Hematopoietic multipotent progenitor cell treated with erythropoietin and hydrocortisone succinate and interleukin-3 and kit ligand, for 17 days (in vitro differentiated cells): Measurements from ENCODE around the gene RNF113B.

Source experiments
- DNase-seq: peaks from one replicate; pipeline ENCODE4 v3.0.0-alpha.2; 2015; ENCODE audit warnings: low spot score

Gene RNF113B

DNA sequence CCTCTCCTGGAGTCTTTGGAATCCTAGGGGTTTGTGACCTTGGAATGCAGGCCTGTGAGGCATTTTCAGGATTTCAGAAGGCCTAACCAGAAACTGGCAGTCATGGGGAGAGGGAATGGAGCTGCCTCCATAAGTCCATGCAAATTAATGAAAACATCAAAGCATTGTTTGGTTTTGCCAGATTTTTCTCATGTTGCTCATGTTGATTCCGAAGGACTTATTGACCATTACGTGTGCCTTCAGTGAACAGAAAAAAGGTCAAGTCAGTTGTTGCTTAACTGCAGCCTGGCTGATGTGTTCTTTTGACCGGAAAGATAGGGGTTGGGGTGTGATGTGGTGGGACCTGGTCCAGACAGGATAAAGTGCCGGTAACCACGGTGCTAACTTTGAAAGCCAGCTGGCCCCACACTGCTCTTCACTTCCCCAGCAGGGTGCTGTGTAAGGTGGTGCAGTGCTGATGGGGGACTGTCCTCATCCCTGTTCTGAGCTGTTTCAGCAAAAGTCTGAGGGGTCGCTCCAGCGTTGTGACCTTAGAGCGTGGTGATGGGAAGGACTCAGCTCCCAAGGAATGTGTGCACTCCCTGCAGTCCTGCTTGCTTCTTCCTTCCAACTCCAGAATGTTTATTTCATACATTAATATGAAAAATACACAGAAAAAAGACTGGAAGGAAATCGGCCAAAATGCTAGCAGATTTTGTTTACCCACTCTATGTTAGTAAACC, 3.5 kb downstream of the RNF113B start:
- no peak for DNase-seq

DNA sequence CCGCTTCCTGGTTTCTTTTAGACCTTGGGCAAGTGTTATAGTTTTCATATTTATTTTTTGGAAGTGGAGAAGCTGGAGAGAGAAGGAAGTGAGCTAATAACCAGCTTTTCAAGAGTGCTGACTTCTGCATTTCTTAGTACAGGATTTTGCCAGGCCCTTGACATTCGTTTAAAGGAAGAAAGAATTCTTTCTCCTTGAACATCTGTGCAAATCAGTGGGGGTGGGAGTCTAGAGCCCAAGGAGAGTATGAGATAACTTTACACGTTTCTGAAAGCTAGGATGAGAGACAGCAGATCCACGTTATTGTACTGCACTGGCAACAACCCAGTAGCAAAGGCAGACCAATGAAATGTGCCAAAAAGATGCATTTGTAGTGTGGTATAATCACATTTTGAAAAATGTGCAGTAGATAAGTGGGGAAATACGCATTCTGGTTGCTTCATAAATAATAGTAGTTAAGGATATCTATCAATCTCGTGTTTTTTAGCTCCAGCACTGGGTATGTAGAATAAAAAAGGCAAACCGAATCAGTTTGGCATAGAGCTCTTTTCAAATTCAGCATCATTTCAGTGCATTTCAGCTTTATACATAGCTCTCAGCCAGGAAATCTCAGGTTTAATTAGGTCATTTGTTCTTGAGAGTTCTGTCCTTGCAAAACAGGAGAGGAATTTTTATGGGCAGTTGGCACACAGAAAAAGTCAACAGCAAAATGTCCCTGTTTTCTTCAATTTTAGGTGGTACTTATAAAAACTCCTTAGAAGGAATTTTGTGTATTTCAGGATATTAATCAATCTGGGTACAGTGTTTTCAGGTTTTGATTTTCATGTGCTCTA, 4.3 kb downstream of the RNF113B start:
- no peak for DNase-seq

DNA sequence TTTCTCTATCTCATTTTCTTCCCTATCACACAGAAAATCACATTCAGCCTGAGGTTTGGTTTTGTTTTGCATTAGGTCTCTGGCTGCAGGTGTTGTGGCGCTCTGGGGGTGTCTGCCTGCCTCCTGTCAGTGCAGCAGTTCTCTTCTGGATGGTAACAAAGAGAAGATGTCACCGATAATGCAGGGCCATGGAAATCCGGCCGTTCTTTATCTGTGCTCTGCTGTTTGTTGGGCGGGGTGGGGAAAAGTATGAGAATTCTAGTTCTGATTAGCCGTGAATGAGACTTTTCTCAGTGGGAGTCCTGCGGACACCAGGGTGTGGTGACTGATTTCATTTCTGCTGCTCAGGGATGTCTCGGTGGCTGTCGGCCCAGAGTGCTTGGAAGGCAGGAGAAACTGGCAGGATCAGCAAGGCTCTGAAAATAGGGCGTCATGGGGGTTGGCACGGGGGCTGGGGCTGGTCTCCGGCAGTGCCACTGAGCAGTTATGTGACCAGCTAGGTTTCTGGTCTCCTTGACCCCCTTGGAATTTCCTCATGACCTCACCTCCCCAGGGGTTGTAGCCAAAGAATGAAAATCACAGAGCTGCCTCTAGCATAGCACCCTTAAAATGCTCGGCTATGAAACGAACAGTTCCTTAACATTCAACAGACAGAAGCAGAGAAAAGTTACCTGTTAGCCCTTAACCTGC, 5.0 kb downstream of the RNF113B start:
- no peak for DNase-seq

DNA sequence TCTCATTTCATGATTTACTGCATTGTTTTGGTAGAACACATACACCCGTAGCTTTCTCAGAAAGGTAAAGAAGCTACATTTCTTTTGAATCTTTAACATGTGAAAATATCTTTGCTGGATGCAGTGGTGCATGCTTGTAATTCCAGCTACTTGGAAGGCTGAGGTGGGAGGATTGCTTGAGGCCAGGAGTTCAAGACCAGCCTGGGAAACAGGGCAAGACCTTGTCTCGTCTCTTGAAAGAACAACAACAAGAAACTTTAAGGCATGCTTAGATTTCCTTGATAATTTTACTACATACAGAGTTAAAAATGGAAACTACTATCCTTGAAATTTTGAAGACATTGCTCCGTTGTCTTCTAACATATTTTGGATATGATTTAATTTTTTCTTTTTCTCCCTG, 7.7 kb downstream of the RNF113B start:
- no peak for DNase-seq

GRCh38 chr13:98162935-98163334, 14.1 kb downstream of the RNF113B start:
- no peak for DNase-seq

DNA sequence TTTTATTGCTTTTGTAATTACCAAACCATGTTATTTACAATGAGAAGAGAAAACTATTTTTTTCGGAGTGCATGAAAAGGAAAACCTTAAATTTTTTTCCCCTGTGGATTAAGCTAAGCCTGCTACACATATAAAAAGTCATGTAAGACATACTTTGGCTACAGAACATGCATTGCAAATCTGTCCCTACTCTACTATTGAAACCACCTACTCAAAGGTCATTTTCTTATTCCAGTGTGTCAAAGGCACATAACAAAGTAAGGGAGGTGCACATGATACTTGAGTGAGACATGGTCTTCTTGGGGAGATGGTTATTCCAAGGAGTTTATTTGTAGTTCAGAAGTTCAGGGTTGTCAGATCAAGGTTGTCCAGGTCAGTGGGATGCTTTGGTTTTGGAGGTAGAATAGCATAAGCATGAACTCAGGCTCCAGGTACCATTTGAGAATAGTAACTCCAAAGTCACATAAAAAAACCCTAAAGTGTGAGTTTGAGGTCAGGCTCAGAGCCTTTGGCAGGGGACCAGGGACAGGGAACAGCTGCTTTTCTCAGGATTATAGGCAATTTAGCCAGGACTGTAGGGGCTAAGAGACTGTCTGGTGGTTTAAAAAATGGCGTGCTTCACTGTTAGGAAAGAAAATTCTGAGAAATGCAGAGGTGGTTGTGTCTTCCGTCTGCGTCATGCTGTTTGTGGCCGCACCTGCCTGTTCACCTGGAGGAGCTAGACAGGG, 18.7 kb downstream of the RNF113B start:
- DNase-seq, result no peak

- no peak for DNase-seq
Measured at GRCh38 chr13:98157609-98158008, 19.5 kb downstream of the RNF113B start.

DNA sequence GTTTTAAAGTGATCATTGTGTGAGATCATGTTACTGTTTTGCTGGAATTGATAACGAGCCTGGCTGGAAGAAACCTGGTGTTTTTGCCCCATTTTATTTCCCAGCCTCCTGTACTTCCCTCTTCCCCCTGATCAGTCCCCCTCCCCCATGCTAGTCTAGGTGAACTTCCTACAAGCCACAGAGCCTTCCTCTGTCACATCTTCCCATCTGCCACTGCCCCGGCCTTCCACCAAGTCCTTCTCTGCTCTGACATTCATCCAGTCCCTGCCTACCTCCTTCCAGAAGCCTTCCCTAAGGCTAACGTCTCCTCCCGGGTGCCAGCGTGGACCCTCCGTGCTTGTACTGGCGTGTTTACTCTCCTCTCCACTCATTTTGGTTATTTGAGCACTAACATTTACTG, 19.9 kb downstream of the RNF113B start:
- DNase-seq, result no peak

DNA sequence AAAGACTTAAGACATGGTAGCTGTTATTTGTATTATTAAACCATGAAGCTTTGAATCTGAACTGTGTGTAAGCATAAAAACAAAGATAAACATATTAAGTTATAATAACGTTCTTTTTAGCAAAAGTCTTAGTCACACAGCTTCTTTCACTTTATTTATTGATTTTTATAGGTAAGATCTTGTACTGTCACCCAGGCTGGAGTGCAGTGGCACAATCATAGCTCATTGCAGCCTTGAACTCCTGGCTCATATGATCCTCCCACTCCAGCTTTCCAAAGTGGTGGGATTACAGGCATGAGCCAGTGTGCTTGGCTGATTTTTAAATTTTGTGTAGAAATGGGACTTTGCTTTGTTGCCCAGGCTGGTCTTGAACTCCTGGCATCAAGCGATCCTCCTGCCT, 20.8 kb downstream of the RNF113B start:
- no peak for DNase-seq

DNA sequence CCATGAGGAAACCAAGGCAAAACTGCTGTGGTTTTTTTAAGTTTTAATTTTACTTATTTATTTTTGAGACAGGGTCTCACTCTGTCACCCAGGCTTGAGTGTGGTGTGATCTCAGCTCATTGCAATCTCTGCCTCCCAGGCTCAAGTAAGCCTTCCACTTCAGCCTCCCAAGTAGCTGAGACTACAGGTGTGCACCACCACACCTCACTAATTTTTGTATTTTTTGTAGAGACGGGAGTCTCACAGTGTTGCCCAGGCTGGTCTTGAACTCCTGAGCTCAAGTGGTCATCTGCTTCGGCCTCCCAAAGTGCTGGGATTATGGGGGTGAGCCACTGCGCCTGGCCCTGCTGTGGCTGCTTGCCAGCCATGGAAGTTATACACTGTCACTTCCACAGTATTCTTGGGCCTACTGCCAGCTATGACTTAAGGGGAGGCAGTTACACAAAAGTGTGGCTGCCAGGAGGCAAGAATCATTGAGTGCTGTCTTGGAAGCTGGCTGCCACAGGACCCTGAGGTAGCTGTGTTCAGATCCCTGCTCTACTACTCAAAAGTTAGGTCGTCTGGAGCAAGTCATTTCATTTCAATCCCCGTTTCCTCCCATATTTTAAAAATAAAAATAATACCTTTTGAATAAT, 21.5 kb downstream of the RNF113B start:
- no peak for DNase-seq

DNA sequence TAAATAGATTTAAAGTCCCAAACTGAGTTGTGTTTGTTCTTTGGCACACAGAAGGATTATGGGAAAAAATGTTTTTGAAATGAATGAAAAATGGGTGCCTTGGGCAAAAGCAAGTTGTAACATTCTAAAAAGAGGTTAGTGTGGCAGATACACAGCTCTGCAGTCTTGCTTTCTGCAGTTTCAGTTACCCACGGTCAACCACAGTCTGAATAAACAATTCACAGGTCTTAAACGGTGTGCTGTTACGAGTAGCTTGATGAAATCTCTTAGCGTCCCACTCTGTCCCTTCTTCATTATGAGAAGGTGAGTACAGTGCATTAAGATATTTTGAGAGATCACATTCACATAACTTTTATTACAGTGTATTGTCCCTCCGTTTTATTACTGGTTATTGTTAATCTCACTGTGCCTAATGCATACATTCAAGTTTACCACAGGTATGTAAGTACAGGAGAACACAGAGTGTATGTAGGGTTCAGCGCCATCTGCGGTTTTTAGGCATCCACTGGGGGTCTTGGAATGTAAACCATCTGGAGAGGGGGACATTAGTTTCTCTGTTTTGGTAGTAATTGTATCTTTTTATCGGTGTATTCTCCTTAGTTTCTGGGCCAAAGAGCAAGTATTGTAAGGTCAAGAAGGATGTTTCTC, 26.1 kb downstream of the RNF113B start:
- no peak for DNase-seq

DNA sequence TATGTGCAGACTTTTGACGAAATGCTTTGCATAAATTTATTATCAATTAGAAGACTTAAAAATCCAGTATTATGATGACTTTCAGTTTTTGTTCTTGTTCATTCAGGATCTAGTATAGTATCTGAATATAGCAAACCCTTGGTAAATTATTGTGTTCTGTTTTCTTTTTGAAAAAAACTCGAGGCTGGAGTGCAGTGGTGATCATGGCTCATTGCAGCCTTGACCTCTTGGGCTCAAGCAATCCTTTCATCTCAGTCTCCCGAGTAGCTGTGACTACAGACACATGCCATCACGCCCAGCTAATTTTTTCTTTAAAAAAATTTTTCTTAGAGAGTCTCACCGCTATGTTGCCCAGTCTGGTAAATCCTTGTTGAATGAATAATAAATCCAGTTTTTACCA, 29.5 kb downstream of the RNF113B start:
- no peak for DNase-seq

DNA sequence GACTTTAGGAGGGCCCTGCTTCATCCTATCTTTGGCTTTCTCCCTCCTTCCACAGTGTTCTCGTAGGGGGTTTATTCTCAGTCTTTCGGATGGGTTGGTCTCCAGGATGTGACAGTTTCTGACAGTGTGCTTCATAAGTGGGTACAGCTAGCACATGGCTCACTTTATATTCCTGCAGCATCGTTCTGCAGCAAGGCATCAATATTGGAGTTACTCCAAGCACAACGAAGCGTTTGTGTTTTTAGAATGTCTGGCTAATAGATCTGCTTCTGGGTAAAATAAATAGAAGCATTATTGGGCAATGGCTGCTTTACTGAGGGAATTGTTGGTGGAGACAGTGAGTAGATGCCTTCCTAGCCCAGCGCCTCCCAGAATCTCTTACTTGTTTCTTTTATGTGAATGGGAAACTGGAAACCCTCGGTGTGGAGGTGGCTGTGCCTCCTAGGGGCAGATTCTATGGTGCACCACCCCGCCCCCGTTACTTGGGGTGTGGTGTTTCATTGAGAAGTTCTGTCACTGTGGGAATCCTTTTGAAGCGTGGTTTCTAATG, 32.2 kb downstream of the RNF113B start:
- DNase-seq, result no peak

DNA sequence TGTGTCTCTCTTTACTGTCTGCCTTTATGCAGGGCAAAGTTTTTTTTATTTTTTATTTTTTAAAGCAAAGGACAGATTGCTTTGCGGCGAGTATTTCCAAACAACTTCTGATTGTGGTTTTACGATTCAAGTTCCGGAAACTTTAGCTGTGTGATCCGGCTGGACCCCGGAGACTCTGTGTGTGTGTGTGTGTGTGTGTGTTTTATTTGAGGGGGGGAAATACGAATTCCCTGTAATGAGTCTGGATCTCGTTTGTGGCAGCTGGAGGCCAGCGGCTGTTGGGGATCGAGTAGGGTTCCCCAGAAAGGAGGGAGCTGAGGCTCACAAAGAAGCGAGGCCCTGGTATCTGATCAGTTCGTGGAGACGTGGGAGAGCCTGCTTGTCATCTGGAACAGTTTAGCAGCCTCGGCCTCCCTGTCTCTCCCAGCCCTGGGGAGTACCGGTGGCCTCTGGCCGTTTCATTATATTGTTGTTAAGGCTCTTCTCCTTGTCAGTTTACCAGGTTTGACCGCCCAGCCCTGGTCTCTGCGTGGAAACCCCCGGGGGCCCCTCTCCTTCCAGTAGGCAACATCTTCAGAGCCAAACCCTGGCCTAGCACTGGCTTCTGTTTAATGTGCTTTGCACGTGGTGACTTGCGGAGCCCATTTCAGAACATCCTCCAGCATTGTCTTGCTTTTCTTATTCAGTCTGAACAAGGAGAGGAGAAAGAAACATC, 32.9 kb downstream of the RNF113B start:
- no peak for DNase-seq

- DNase-seq, result no peak
Measured at GRCh38 chr13:98143601-98144026, 33.5 kb downstream of the RNF113B start.

- no peak for DNase-seq
Measured at GRCh38 chr13:98143157-98143553, 33.9 kb downstream of the RNF113B start.

DNA sequence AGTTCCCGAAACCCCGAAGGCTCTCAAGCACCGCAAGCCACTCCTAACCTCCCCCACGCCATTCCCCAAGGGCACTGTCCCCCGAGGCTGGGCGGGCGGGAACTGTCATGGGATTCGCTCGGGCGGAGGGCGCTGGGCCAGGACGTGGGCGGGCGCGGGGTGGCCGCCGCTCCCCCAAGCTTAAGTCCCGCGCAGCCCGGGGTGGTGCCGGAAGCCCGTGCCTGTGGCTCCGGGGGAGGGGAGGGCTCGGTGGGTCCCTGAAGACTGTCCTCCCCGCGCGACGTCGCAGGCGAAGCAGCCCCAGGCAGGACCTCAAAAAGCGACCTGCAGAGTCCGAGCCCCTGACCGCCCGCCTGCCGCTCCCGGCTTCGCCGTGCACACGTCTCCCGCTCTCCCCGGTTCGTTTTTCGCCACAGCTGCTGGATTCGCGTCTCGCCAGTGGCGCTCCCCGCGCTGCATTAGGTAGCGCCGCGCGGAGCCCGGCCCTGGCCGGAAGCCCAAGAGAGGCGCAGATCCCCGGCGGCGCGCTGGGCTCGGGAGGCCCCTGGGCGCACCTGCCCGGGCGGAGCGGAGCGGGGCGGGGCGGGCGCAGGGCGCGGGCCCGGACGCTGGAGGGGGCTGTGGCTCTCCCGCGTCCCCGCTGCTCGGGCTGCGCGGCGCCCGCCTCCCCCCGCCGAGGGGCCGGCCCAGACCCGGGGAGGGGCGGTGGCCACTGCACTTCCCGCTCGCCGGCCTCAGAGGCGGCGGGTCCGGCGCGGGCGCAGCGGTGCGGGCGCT, 34.5 kb downstream of the RNF113B start, which contains the start of gene FARP1:
TSS of gene FARP1 (plus strand) at position 715 of the 777 bp plus-strand sequence. CDS start 70,149 bp downstream, outside the sequence.
- DNase-seq, result no peak

DNA sequence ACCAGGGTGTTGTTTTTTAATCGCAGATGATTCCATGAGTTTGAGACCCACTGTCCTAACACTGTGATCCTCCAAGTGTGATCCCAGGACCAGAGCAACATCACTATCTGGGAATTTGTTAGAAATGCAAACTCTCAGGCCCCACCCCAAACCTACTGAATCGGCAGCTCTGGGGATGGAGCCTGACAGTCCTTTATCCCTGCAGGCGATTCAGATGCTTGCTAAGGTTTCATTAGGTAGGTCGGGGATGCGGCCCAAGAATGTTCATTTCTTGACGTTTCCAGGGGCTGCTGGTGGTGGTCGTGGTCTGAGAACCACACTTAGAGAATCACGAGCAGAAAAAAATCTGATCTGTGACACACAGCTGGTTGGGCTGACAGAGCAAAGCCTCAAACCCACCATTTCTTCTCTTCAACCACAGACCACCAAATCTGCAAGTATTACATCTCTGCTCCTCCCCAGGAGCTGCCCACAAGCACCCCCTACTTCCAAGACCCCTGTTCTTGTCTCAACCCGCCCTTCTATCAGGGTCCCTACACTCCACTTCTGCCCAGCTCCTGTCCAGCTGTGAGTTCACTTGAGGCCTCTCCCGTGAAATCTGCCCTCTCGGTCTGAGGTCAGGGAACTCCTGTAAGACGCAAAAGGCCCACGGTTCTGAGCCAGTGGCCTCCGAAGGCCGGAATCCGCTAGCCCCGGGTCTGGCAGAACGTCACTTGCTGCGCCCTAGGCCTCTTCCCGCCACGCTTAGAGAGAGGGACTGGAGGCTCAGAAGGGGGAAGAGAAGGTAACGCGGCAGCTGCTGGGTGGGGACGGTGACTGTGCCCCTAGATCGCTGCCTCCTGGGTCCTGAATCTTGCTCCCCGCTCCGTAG, 35.3 kb downstream of the RNF113B start:
- DNase-seq, result no peak
